Measurements from ENCODE around the gene MTMR12.
"Not testable (repeated sequence)": the region's sequence is repeated elsewhere in the genome, so short reads cannot be mapped to it uniquely, and the experiment has no call there.

The MTMR12 gene

GRCh38 chr5:32297181-32298058 lies 15.3 kb downstream of the MTMR12 start:
- Histone ChIP-seq H3K4me3 (no peak overlapping the region), H3K4me1 (peaks cover 0 to 24% (median 5%) of the 10 kb centered on the region in 4 donors), H3K36me3 (peaks cover 7 to 54% (median 12%) of the 10 kb centered on the region in 3 donors), H3K9me3 (no peaks in the 10 kb centered on the region), H3K27ac (no peak overlapping the region), H3K27me3 (no peaks in the 10 kb centered on the region)
- no peak for DNase-seq
- no peak for TF ChIP-seq CTCF (IDR thresholded peaks at IDR 0.05)
- intact Hi-C loops (cut with DNase I; ENCODE audit: low total_unique reads), result no loop called here

- H3K4me3 ChIP-seq; H3K9me3 ChIP-seq; DNase-seq; intact Hi-C loops (cut with DNase I; ENCODE audit: low total_unique reads); H3K27ac ChIP-seq; H3K27me3 ChIP-seq: not testable (repeated sequence)
- Histone ChIP-seq H3K36me3 (peaks cover 7 to 55% (median 12%) of the 10 kb centered on the region in 3 donors), H3K4me1 (peaks cover 0 to 23% (median 5%) of the 10 kb centered on the region in 4 donors)
These were observed 16.6 kb downstream of the MTMR12 start for GRCh38 chr5:32295966-32296772.

- no peak overlapping the region for H3K4me3 ChIP-seq
- DNase-seq, result no peak
- H3K36me3 ChIP-seq, result peaks cover 7 to 37% (median 12%) of the 10 kb centered on the region in 3 donors
- no peak overlapping the region for H3K27ac ChIP-seq
- no peaks in the 10 kb centered on the region for H3K27me3 ChIP-seq
- no peaks in the 10 kb centered on the region for H3K9me3 ChIP-seq
- TF ChIP-seq CTCF (IDR thresholded peaks at IDR 0.05), result no peak
- intact Hi-C loops (cut with DNase I; ENCODE audit: low total_unique reads), result no loop called here
- H3K4me1 ChIP-seq, result peaks cover 0 to 6% (median 1%) of the 10 kb centered on the region in 4 donors
These were observed 21.1 kb downstream of the MTMR12 start for GRCh38 chr5:32291591-32291990.

- no peak for TF ChIP-seq CTCF (IDR thresholded peaks at IDR 0.05)
- Histone ChIP-seq H3K27ac (no peak overlapping the region), H3K9me3 (no peaks in the 10 kb centered on the region), H3K27me3 (no peaks in the 10 kb centered on the region), H3K4me1 (peaks cover 0 to under 1% (median 0%) of the 10 kb centered on the region in 4 donors), H3K4me3 (no peak overlapping the region), H3K36me3 (peaks cover 5 to 30% (median 6%) of the 10 kb centered on the region in 3 donors)
- DNase-seq, result no peak
- intact Hi-C loops (cut with DNase I; ENCODE audit: low total_unique reads), result no loop called here
These were observed 21.8 kb downstream of the MTMR12 start for GRCh38 chr5:32290922-32291321.

GRCh38 chr5:32290501-32290900 lies 22.2 kb downstream of the MTMR12 start:
- H3K9me3 ChIP-seq; intact Hi-C loops (cut with DNase I; ENCODE audit: low total_unique reads); H3K4me3 ChIP-seq; H3K27me3 ChIP-seq; DNase-seq; H3K27ac ChIP-seq; H3K4me1 ChIP-seq: not testable (repeated sequence)
- H3K36me3 ChIP-seq, result peaks cover under 1 to 26% (median 1%) of the 10 kb centered on the region in 3 donors

GRCh38 chr5:32289986-32290385 lies 22.8 kb downstream of the MTMR12 start:
- intact Hi-C loops (cut with DNase I; ENCODE audit: low total_unique reads); DNase-seq; H3K27ac ChIP-seq; H3K9me3 ChIP-seq; H3K4me3 ChIP-seq; H3K27me3 ChIP-seq; H3K4me1 ChIP-seq: not testable (repeated sequence)
- peaks cover 0 to 21% (median 0%) of the 10 kb centered on the region in 3 donors for H3K36me3 ChIP-seq

- H3K4me3 ChIP-seq; DNase-seq; H3K27ac ChIP-seq; intact Hi-C loops (cut with DNase I; ENCODE audit: low total_unique reads); H3K36me3 ChIP-seq; H3K27me3 ChIP-seq; H3K9me3 ChIP-seq; H3K4me1 ChIP-seq: not testable (repeated sequence)
These were observed 24.6 kb downstream of the MTMR12 start for GRCh38 chr5:32288135-32288534.

GRCh38 chr5:32287525-32287924 lies 25.2 kb downstream of the MTMR12 start:
- DNase-seq, result not testable (repeated sequence)

More at GRCh38 chr5:32287525-32287924, 25.2 kb downstream of the MTMR12 start:
- H3K4me1 ChIP-seq; H3K4me3 ChIP-seq; intact Hi-C loops (cut with DNase I; ENCODE audit: low total_unique reads); H3K9me3 ChIP-seq; H3K36me3 ChIP-seq; H3K27me3 ChIP-seq; H3K27ac ChIP-seq: not testable (repeated sequence)

Measured in tibial artery (tissue), 4 donors.